Measurements from ENCODE around the gene ABCA5.
"Not testable (repeated sequence)": the region's sequence is repeated elsewhere in the genome, so short reads cannot be mapped to it uniquely, and the experiment has no call there.

The ABCA5 gene

DNA sequence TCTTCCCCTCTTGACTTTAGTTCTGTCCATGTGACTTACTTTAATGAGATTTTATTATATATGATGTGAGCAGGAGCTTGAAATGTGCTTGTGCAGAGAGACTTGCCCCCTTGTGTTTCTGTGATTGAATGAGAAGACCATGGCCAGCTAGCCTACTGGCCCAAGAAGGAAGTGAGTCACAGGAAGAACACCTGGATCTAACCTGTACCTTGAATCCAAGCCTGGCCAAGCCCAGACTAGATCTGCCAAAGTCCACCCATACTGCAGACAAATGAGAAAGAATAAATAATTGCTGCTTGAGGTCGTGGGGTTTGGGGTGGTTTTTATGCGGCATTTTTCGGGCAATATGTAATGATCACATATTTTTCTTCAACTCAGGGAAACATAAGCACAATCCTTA lies 107.9 kb downstream of the ABCA5 start:
- DNase-seq (ENCODE audit: insufficient read length, low spot score) (no peak), FAIRE-seq (no peak)

DNA sequence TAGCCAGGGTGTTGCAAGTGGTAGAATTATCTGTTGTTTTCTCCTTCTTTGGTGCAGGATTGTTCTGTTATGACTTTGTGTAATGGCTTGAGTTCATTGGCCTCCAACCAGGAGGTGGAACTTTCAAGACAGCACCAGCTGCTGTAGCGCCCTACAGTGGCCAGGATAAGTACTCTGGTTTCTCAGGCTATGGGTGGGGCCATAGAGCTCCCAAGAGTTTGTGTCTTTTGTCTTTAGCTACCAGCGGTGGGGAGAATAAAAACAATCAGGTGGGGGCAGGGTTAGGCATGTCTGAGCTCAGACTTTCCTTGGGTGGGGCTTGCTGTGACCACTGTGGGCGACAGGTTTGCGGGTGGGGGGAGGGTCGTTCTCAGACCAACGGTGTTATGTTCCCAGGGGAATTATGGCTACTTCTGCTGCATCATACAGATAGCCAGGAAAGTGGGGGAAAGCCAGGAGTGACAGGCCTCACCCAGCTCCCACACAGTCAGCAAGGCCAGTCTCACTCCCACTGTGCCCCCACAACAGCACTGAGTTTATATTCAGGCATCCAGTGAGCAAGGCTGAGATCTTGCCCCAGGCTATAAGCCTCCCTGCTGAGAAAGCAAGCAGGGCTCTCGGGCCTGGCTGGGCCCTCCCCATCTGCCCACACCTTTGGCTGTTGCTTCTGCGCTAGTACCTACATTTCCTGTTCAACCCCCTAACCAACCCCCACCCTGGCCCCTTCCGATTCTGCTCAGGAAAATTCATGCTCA lies 113.7 kb downstream of the ABCA5 start:
- no peak for FAIRE-seq
- no peak for DNase-seq (ENCODE audit: insufficient read length, low spot score)

DNA sequence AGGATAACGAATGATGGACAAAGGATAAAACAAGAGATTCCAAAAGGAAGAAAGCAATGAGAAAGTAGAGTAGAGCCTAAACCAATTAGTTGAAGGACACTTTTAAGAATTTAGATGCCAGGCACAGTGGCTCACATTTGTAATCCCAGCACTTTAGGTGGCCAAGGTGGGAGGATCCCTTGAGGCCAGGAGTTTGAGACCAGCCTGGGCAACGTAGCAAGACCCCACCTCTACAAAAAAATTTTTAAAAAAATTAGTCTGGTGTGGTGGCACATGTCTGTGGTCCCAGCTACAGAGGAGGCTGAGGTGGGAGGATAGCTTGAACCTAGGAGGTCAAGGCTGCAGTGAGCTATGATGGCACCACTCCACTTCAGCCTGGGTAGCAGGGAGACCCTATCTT lies 118.3 kb downstream of the ABCA5 start:
- no peak for FAIRE-seq
- DNase-seq (ENCODE audit: insufficient read length, low spot score) = no peak

DNA sequence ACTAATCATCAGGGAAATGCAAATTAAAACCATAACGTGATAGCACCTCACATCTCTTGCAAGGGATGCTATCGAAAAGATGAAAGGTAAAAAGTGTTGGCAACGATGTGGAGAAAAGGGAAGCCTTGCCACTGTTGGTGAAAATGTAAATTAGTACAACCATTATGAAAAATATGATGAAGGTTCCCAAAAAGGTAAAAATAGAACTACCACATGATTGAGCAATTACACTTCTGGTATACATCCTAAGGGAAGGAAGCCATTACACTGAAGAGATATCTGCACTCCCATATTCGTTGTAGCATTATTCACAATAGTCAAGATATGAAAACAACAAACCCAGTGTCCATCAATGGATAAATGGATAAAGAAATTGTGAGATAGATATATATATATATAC lies 119.8 kb downstream of the ABCA5 start:
- FAIRE-seq (no peak), DNase-seq (ENCODE audit: insufficient read length, low spot score) (no peak)

DNA sequence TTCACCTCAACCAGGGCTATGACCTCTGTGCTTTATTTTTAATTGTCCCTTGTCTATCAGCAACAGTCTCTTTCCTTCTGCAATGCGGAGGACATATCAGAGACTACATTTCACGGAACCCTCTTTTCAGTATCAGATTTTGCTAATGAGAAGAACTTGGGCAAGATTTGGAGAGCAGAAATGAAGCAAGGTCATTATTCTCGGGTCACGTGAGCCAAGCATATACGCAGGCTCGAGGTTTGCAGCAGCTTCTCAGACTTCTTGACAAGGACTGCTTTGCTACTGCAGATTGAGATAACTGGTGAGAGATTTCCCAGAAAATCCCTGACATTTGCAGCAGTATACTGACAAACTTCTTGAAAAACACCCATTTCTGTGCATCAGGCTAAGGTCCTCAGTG lies 128.7 kb downstream of the ABCA5 start:
- DNase-seq (ENCODE audit: insufficient read length, low spot score) (no peak), FAIRE-seq (no peak)

DNA sequence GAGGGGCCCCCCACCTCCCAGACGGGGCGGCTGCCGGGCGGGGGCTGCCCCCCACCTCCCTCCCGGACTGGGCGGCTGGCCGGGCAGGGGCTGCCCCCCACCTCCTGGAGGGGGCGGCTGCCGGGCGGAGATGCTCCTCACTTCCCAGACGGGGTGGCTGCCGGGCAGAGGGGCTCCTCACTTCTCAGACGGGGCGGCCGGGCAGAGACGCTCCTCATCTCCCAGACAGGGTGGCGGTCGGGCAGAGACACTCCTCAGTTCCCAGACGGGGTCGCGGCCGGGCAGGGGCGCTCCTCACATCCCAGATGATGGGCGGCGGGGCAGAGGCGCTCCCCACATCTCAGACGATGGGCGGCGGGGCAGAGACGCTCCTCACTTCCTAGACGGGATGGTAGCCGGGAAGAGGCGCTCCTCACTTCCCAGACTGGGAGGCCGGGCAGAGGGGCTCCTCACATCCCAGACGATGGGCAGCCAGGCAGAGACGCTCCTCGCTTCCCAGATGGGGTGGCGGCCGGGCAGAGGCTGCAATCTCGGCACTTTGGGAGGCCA lies 130.8 kb downstream of the ABCA5 start:
- not testable (repeated sequence) for FAIRE-seq; DNase-seq (ENCODE audit: insufficient read length, low spot score)
